B cell (primary cell): ENCODE results near the gene TLX1. TPM values are rescaled to one million over a fixed set of nuclear protein-coding genes. Genes with fewer than 3 reads are reported as not detected.

Source experiments
- ATAC-seq: fragments of 200-7000 bp; cut with Tn5 transposase; one replicate; pipeline ENCODE4 v1.10.0; 2021; ENCODE audit warnings: low read depth, mild to moderate bottlenecking, moderate number of reproducible peaks, moderate library complexity
- CTCF ChIA-PET: fragments of 350-600 bp; sonication (Branson Sonifier 250); formaldehyde crosslinking; loops from one replicate; lab custom pipeline; 2021; ENCODE audit warnings: antibody characterized with exemption, inconsistent platforms; lab: Charles Lee
- POLR2A ChIA-PET: fragments of 350-600 bp; sonication (Branson Sonifier 250); formaldehyde crosslinking; loops from one replicate; lab custom pipeline; 2021; ENCODE audit warnings: antibody characterized with exemption; lab: Charles Lee
- DNase-seq: peaks from one replicate; pipeline ENCODE4 v3.0.0; 2013
- H2AFZ ChIP-seq: 2 replicates; pipeline ENCODE4 v1.6.1; 2012; ENCODE audit warnings: mild to moderate bottlenecking, low read depth, low read length; ENCODE audit not compliant: insufficient read depth, poor library complexity, severe bottlenecking
- H3K27ac ChIP-seq, 2 donors: 1 replicate in 1 of 2; 2 replicates in 1 of 2; pipeline ENCODE4 v1.5.1; 2012 to 2013; ENCODE audit warnings: low read length in 2 of 2, mild to moderate bottlenecking in 2 of 2, moderate library complexity in 1 of 2
- H3K27me3 ChIP-seq, 4 experiments: fragments of 200-600 bp in 1 of 4; sonication (generic) in 1 of 4; replicated peaks in 1 of 4; 1 replicate in 2 of 4; 2 replicates in 2 of 4; pipeline versions ENCODE4 v1.6.1 to v1.7.0; 2013 to 2016; ENCODE audit warnings: low read length in 3 of 4, mild to moderate bottlenecking in 2 of 4, mixed read lengths in 1 of 4, moderate library complexity in 1 of 4; ENCODE audit not compliant: insufficient read depth in 4 of 4, control insufficient read depth in 3 of 4; ENCODE audit errors: control extremely low read depth in 1 of 4
- H3K36me3 ChIP-seq, 2 experiments: replicated peaks in 1 of 2; 1 replicate in 1 of 2; 2 replicates in 1 of 2; pipeline versions ENCODE4 v1.6.1 to v1.7.1; 2013; ENCODE audit warnings: low read length in 1 of 2; ENCODE audit not compliant: insufficient read depth in 2 of 2, control insufficient read depth in 1 of 2; ENCODE audit errors: control extremely low read depth in 1 of 2, extremely low read depth in 1 of 2
- H3K4me1 ChIP-seq, 2 donors: fragments of 200-600 bp in 1 of 2; sonication (generic) in 1 of 2; 1 replicate in 1 of 2; 2 replicates in 1 of 2; pipeline versions ENCODE4 v1.5.1 to v1.6.1; 2013 to 2017; ENCODE audit warnings: low read length in 2 of 2; ENCODE audit not compliant: control insufficient read depth in 2 of 2, insufficient read depth in 2 of 2
- H3K4me2 ChIP-seq: replicated peaks from 2 replicates; pipeline ENCODE3; 2012; ENCODE audit warnings: mild to moderate bottlenecking, low read depth, low read length; ENCODE audit not compliant: poor library complexity, severe bottlenecking
- H3K4me3 ChIP-seq, 5 experiments: fragments of 200-600 bp in 1 of 5; sonication (generic) in 1 of 5; 1 replicate in 3 of 5; 2 replicates in 2 of 5; pipeline versions ENCODE4 v1.5.1 to v1.7.0; 2011 to 2016; ENCODE audit warnings: low read length in 4 of 5, mild to moderate bottlenecking in 4 of 5, low read depth in 2 of 5, control low read depth in 1 of 5, moderate library complexity in 1 of 5; ENCODE audit not compliant: insufficient read depth in 1 of 5; ENCODE audit errors: control extremely low read depth in 1 of 5, extremely low read depth in 1 of 5
- H3K79me2 ChIP-seq: fragments of 200-600 bp; sonication (generic); one replicate; pipeline ENCODE4 v1.6.0; 2016; ENCODE audit warnings: low read length; ENCODE audit not compliant: control insufficient read depth, insufficient read depth
- H3K9ac ChIP-seq: fragments of 200-600 bp; sonication (generic); 2 replicates; pipeline ENCODE4 v1.6.1; 2017; ENCODE audit warnings: mild to moderate bottlenecking, low read length, moderate library complexity
- H3K9me3 ChIP-seq, 3 donors: one replicate each; pipeline versions ENCODE4 v1.6.1 to v1.7.1; 2013; ENCODE audit warnings: low read length in 2 of 3; ENCODE audit not compliant: control insufficient read depth in 2 of 3, insufficient read depth in 1 of 3; ENCODE audit errors: control extremely low read depth in 1 of 3
- H4K20me1 ChIP-seq: 2 replicates; pipeline ENCODE4 v1.6.0; 2012; ENCODE audit warnings: mild to moderate bottlenecking, low read length; ENCODE audit not compliant: insufficient read depth, control insufficient read depth, poor library complexity, severe bottlenecking
- H3K27ac Mint-ChIP-seq: one replicate; pipeline ENCODE4 v1.8.0; 2021; ENCODE audit warnings: mixed read lengths
- H3K27me3 Mint-ChIP-seq: one replicate; pipeline ENCODE4 v1.8.0; 2021; ENCODE audit warnings: mixed read lengths
- H3K4me1 Mint-ChIP-seq: one replicate; pipeline ENCODE4 v1.8.0; 2021; ENCODE audit warnings: mixed read lengths
- H3K4me3 Mint-ChIP-seq: one replicate; pipeline ENCODE4 v1.8.0; 2021; ENCODE audit warnings: mixed read lengths
- H3K9me3 Mint-ChIP-seq: one replicate; pipeline ENCODE4 v1.8.0; 2022; ENCODE audit warnings: mixed read lengths; ENCODE audit not compliant: insufficient read depth
- CTCF ChIP-seq: fragments of 200-600 bp; IDR thresholded peaks from one replicate; pipeline ENCODE4 v1.8.0; 2022; ENCODE audit warnings: antibody characterized with exemption, mild to moderate bottlenecking
- EZH2 ChIP-seq: IDR thresholded peaks from 2 replicates; pipeline ENCODE4 v1.6.1; 2012; ENCODE audit warnings: borderline replicate concordance, low read depth, mild to moderate bottlenecking, moderate library complexity, low read length; ENCODE audit not compliant: insufficient read depth, poor library complexity, severe bottlenecking
- WGBS: methylation state at CpG from one replicate; pipeline ENCODE4 v1.1.5; 2013; ENCODE audit warnings: missing lambda C conversion rate; ENCODE audit not compliant: insufficient coverage; 5-methylcytosine and 5-hydroxymethylcytosine counted together
- intact Hi-C: fragments of 100-400 bp; cut with micrococcal nuclease; formaldehyde crosslinking; loops from one replicate; pipeline ENCODE4 v1.10.0; 2022
- polyA plus RNA-seq: library from polyadenylated mRNA; depleted of rRNA; stranded (reverse); fragments of >200 nt; gene quantifications from 2 replicates; pipeline ENCODE4 v1.2.3, GENCODE V29; 2012
- total RNA-seq, 2 donors: library from RNA; stranded (reverse); fragments of 120-200 nt in 1 of 2; gene quantifications; 1 replicate in 1 of 2; 2 replicates in 1 of 2; pipeline versions ENCODE4 v1.2.3 to v1.2.4, GENCODE V29; 2013 to 2022

TLX1 gene
- total and polyA plus RNA-seq, 2 donors (not counting 1 experiment from before 2014, with no cell fraction given) = not detected

DNA sequence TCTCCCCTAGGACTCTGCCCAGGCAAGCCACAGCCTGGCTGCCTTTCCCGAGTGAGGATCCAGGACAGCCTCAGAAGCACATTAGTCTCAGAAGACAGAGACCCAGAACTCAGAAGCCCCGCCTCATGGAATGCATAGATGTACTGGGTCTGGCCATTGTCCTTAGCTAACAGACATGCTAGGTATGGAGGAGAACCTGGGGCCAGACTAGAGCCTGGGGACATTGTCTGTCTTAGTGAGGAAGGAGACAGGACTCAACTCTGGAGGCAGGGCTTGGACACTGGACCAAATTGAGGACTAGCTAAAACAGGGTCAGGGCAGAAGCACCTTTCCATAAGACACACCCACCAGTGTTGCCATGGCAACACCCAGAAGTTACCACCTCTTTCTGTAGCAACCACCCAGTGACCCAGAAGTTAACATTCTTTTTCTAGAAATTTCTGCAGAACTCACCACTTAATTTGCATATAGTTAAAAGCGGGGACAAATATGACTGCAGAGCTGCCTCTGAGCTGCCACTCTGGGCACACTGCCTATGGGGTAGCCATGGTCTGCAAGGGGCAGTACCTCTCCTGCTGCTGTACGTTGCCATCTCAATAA lies 27.5 kb downstream of the TLX1 start:
- Mint-ChIP-seq H3K4me1 (peaks cover 16% of the 10 kb centered on the region), H3K4me3 (no peak overlapping the region), H3K27ac (no peak overlapping the region), H3K27me3 (peaks cover 65% of the 10 kb centered on the region), H3K9me3 (no peaks in the 10 kb centered on the region)
- H4K20me1 ChIP-seq = no peaks in the 10 kb centered on the region
- no peak for ATAC-seq
- no peak overlapping the region for H3K4me3 ChIP-seq
- WGBS = 63% methylated on average over 4 of the region's 4 CpGs
- no peak overlapping the region for H3K9ac ChIP-seq
- CTCF ChIA-PET = interaction anchor here (8.5 kb wide), 1 partner anchor 17 kb away, joined by 63 read pairs; no protein-coding TSS in a partner anchor
- H3K4me2 ChIP-seq = no peak overlapping the region
- intact Hi-C loops = no loop called here
- no peaks in the 10 kb centered on the region for H3K36me3 ChIP-seq
- H3K27me3 ChIP-seq = peaks cover 0 to 46% (median 28%) of the 10 kb centered on the region in 4 experiments
- H3K4me1 ChIP-seq = peaks cover 4 to 15% of the 10 kb centered on the region in 2 donors
- H3K9me3 ChIP-seq = peaks cover 0 to 3% (median 0%) of the 10 kb centered on the region in 3 donors
- no peaks in the 10 kb centered on the region for H3K79me2 ChIP-seq
- H2AFZ ChIP-seq = no peak overlapping the region
- no peak overlapping the region for H3K27ac ChIP-seq
- no peak for DNase-seq
- POLR2A ChIA-PET = no interaction called here
- TF ChIP-seq EZH2 = no peak

- Histone ChIP-seq H4K20me1 (no peaks in the 10 kb centered on the region), H3K36me3 (no peaks in the 10 kb centered on the region), H3K4me3 (no peak overlapping the region), H3K27me3 (peaks cover 0 to 54% (median 34%) of the 10 kb centered on the region in 4 experiments), H3K4me2 (peak overlapping the region; percentile 24), H3K79me2 (no peaks in the 10 kb centered on the region), H3K9ac (no peak overlapping the region), H3K27ac (no peak overlapping the region), H2AFZ (peak overlapping the region; percentile 33), H3K4me1 (peaks cover 4 to 15% of the 10 kb centered on the region in 2 donors), H3K9me3 (no peaks in the 10 kb centered on the region)
- intact Hi-C loops = loop anchor here (5.0 kb wide), 1 partner anchor 281 kb away; no protein-coding TSS in a partner anchor
- peak; percentile 96 for TF ChIP-seq CTCF
- no peak for TF ChIP-seq EZH2
- DNase-seq (peak; percentile 82), ATAC-seq (peak; percentile 88)
- ChIA-PET CTCF (interaction anchor here (0.5 to 8.5 kb wide), 20 partner anchors 10 to 1727 kb away, joined by 3 to 63 read pairs (median 4); no protein-coding TSS in a partner anchor), POLR2A (no interaction called here)
- no peaks in the 10 kb centered on the region for H3K9me3 Mint-ChIP-seq
- H3K4me3 Mint-ChIP-seq = peak overlapping the region; percentile 18
- H3K27ac Mint-ChIP-seq = no peak overlapping the region
- H3K27me3 Mint-ChIP-seq = peaks cover 69% of the 10 kb centered on the region
- H3K4me1 Mint-ChIP-seq = peaks cover 16% of the 10 kb centered on the region
- 7% methylated on average over 20 of the region's 20 CpGs for WGBS
Measured at GRCh38 chr10:101161494-101162299, 30.6 kb downstream of the TLX1 start.
